ENCODE results near the gene COA7.
"Not testable (repeated sequence)": the region's sequence is repeated elsewhere in the genome, so short reads cannot be mapped to it uniquely, and the experiment has no call there.

The COA7 gene

DNA sequence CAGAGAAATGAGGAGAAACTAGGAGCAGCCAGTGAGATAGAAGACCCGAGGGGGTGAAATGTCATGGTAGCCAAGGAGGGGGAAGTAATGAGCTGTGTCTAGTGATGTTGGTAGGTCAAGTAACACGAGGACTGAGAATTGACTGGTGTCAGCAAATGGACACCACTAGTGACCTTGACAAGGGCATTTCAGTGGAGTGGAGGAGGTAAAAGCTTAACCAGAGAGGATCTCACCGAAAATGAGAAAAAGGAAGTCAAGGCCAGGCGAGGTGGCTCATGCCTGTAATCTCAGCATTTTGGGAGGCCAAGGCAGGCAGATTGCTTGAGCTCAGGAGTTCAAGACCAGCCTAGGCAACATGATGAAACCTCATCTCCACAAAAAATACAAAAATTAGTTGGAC, 25.1 kb upstream of the COA7 start:
- H3K4me1 Mint-ChIP-seq: peaks cover 13 to 30% of the 10 kb centered on the region in 2 donors
- DNase-seq (no peak), ATAC-seq (replicated peaks) (no peak)
- no peaks in the 10 kb centered on the region for H3K36me3 Mint-ChIP-seq
- no peak overlapping the region for H3K4me3 Mint-ChIP-seq
- H3K27me3 Mint-ChIP-seq: peaks cover 0 to 5% of the 10 kb centered on the region in 2 donors
- H3K27ac Mint-ChIP-seq: no peak overlapping the region
- H3K9me3 Mint-ChIP-seq: no peaks in the 10 kb centered on the region

- not testable (repeated sequence) for ATAC-seq (replicated peaks); H3K27ac Mint-ChIP-seq; H3K9me3 Mint-ChIP-seq; DNase-seq; H3K36me3 Mint-ChIP-seq; H3K4me1 Mint-ChIP-seq; H3K4me3 Mint-ChIP-seq; H3K27me3 Mint-ChIP-seq
These were observed 17.1 kb upstream of the COA7 start for GRCh38 chr1:52715296-52715695.

- H3K36me3 Mint-ChIP-seq: no peaks in the 10 kb centered on the region
- H3K9me3 Mint-ChIP-seq: peaks cover 0 to 2% of the 10 kb centered on the region in 2 donors
- no peak for DNase-seq
- H3K27me3 Mint-ChIP-seq: no peaks in the 10 kb centered on the region
- H3K4me1 Mint-ChIP-seq: no peaks in the 10 kb centered on the region
- H3K4me3 Mint-ChIP-seq: no peak overlapping the region
- H3K27ac Mint-ChIP-seq: no peak overlapping the region
- no peak for ATAC-seq (replicated peaks)
These were observed 15.4 kb upstream of the COA7 start for GRCh38 chr1:52713590-52713989.

GRCh38 chr1:52709016-52709415, 10.9 kb upstream of the COA7 start:
- no peaks in the 10 kb centered on the region for H3K4me1 Mint-ChIP-seq
- no peak overlapping the region for H3K27ac Mint-ChIP-seq
- ATAC-seq (replicated peaks): no peak
- H3K36me3 Mint-ChIP-seq: no peaks in the 10 kb centered on the region
- H3K9me3 Mint-ChIP-seq: peaks cover 0 to 2% of the 10 kb centered on the region in 2 donors
- DNase-seq: no peak
- no peak overlapping the region for H3K4me3 Mint-ChIP-seq
- peaks cover 10 to 18% of the 10 kb centered on the region in 2 donors for H3K27me3 Mint-ChIP-seq

GRCh38 chr1:52707927-52708655, 9.9 kb upstream of the COA7 start:
- peaks cover 0 to 2% of the 10 kb centered on the region in 2 donors for H3K9me3 Mint-ChIP-seq
- no peak overlapping the region for H3K27ac Mint-ChIP-seq
- DNase-seq (no peak), ATAC-seq (replicated peaks) (no peak)
- H3K4me1 Mint-ChIP-seq: peaks cover 6 to 8% of the 10 kb centered on the region in 2 donors
- no peak overlapping the region for H3K4me3 Mint-ChIP-seq
- H3K27me3 Mint-ChIP-seq: peaks cover 10 to 18% of the 10 kb centered on the region in 2 donors
- H3K36me3 Mint-ChIP-seq: no peaks in the 10 kb centered on the region

- Mint-ChIP-seq H3K9me3 (peaks cover 0 to 2% of the 10 kb centered on the region in 2 donors), H3K27ac (no peak overlapping the region), H3K4me1 (peaks cover 8 to 14% of the 10 kb centered on the region in 2 donors), H3K36me3 (no peaks in the 10 kb centered on the region), H3K27me3 (peaks cover 10 to 18% of the 10 kb centered on the region in 2 donors), H3K4me3 (no peak overlapping the region)
- ATAC-seq (replicated peaks): no peak
- no peak for DNase-seq
These were observed 9.1 kb upstream of the COA7 start for GRCh38 chr1:52706941-52707926.

- Mint-ChIP-seq H3K27ac (no peak overlapping the region), H3K4me1 (peaks cover 8 to 15% of the 10 kb centered on the region in 2 donors), H3K27me3 (peaks cover 10 to 18% of the 10 kb centered on the region in 2 donors), H3K4me3 (no peak overlapping the region), H3K9me3 (no peaks in the 10 kb centered on the region), H3K36me3 (no peaks in the 10 kb centered on the region)
- DNase-seq (no peak), ATAC-seq (replicated peaks) (no peak)
These were observed 8.1 kb upstream of the COA7 start for GRCh38 chr1:52706136-52706670.

DNA sequence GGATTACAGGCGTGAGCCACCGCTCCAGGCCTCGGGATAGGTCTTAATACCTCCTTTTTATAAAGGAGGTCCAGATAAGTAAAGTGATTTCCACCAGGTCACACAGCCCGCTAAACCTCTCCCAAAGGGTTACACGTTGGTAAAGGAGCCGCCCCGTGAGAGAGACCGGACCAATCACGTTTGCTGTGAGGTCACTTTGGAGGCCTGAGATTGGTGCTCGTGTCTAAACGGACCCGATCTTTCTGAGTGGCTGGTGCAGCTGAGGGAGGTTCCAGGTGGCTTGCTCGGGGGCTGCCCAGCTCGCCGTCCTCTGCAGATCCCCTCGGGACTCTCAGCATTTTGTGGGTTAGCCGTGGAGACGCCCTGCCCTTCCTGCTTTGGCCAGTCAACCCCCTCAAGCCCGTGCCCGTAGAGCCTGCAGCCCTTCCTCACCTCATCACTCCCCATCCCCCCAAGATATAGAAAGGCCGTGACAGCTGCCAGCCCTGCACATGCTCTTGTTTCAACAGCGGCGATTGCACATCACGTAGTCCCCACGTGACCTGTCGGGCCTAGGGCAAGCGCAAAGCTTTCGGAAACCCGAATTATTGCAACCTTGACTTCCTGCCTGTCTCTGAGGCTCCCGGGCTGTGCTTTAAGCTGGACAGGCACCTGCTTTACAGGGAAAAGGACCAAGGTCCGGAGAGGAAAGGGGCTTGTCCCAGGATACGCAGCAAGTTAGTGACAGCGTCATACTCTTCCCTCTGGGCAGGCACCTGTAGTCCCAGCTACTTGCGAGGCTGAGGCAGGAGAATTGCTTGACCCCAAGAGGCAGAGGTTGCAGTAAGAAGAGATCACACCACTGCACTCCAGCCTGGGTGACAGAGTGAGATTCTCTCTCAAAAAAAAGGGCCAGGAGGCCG, 5.0 kb upstream of the COA7 start:
- Mint-ChIP-seq H3K36me3 (peaks cover under 1 to 2% of the 10 kb centered on the region in 2 donors), H3K27ac (peak overlapping the region; percentile 98), H3K9me3 (no peaks in the 10 kb centered on the region), H3K4me3 (peak overlapping the region; percentile 89 to 92), H3K27me3 (peaks cover 6 to 18% of the 10 kb centered on the region in 2 donors), H3K4me1 (peaks cover 10 to 24% of the 10 kb centered on the region in 2 donors)
- DNase-seq (peak; percentile 89), ATAC-seq (replicated peaks) (peak; percentile 92)

DNA sequence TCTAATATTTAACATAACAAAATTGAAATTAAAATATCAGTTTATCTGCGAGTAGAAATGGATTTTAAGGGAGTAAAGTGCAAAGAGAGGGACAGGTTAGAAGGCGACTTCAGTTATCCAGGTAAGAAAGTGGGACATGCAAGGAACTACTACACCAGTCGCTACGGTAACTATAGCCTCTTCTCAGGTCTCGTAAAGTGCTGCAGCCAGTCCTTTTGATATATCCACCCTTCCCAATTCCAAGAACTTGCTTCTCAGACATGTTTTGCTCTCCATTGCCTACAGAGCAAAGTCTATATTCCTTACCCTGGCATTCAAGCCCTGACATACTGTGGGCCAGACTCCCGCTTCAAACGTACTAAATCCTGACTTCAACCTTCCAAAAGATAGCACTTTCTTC, 2.5 kb downstream of the COA7 start:
- Mint-ChIP-seq H3K36me3 (peaks cover 26 to 45% of the 10 kb centered on the region in 2 donors), H3K4me3 (peak overlapping the region; percentile 5 to 46), H3K27ac (no peak overlapping the region), H3K27me3 (no peaks in the 10 kb centered on the region), H3K4me1 (peaks cover 22 to 40% of the 10 kb centered on the region in 2 donors), H3K9me3 (no peaks in the 10 kb centered on the region)
- ATAC-seq (replicated peaks) (no peak), DNase-seq (no peak)

- Mint-ChIP-seq H3K9me3 (no peaks in the 10 kb centered on the region), H3K27ac (no peak overlapping the region), H3K4me3 (no peak overlapping the region), H3K27me3 (no peaks in the 10 kb centered on the region), H3K4me1 (peaks cover 22 to 40% of the 10 kb centered on the region in 2 donors), H3K36me3 (peaks cover 25 to 45% of the 10 kb centered on the region in 2 donors)
- DNase-seq: no peak
- no peak for ATAC-seq (replicated peaks)
These were observed 4.3 kb downstream of the COA7 start for GRCh38 chr1:52693843-52694242.

DNA sequence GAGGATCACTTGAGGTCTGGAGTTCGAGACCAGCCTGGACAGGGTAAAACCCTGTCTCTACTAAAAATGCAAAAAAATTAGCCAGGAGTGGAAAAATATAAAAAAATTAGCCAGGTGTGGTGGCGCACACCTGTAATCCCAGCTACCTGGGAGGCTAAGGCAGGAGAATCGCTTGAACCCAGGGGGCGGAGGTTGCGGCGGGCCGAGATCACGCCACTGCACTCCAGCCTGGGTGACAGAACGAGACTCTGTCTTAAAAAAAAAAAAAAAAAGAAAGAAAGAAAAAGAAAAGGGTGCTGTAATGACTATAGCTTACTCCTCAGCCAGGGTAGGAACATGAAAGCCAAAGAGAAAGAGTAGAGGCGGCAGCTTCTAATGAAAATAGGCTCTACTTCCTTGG, 4.8 kb downstream of the COA7 start:
- not testable (repeated sequence) for H3K4me3 Mint-ChIP-seq; DNase-seq; ATAC-seq (replicated peaks); H3K9me3 Mint-ChIP-seq; H3K27ac Mint-ChIP-seq; H3K27me3 Mint-ChIP-seq
- Mint-ChIP-seq H3K36me3 (peaks cover 25 to 45% of the 10 kb centered on the region in 2 donors), H3K4me1 (peaks cover 22 to 37% of the 10 kb centered on the region in 2 donors)

- Mint-ChIP-seq H3K27me3 (no peaks in the 10 kb centered on the region), H3K9me3 (no peaks in the 10 kb centered on the region), H3K27ac (no peak overlapping the region), H3K4me1 (peaks cover 20 to 30% of the 10 kb centered on the region in 2 donors), H3K36me3 (peaks cover 28 to 44% of the 10 kb centered on the region in 2 donors), H3K4me3 (no peak overlapping the region)
- DNase-seq (no peak), ATAC-seq (replicated peaks) (no peak)
These were observed 5.5 kb downstream of the COA7 start for GRCh38 chr1:52692697-52693096.

DNA sequence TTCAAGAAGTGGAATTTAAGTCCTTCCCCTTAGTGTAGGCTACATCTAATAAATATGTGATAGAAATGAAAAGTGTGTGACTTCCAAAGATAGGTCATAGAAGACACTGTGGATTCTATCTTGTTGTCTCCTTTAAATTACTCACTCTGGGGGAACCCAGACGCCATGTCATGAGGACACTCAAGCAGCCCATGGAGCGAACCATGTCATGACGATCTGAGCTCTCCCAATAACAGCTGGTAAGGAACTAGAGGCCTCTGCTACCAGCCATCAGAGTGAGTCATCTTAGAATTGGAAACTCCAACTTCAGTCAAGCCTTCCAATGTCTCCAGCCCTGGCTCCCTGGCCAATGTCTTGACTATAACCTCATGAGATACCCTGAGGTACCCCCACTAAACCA, 6.3 kb downstream of the COA7 start:
- Mint-ChIP-seq H3K4me3 (no peak overlapping the region), H3K9me3 (no peaks in the 10 kb centered on the region), H3K36me3 (peaks cover 35 to 48% of the 10 kb centered on the region in 2 donors), H3K27me3 (no peaks in the 10 kb centered on the region), H3K4me1 (peaks cover 19 to 22% of the 10 kb centered on the region in 2 donors), H3K27ac (peak overlapping the region; percentile 33)
- ATAC-seq (replicated peaks): no peak
- no peak for DNase-seq
